Retinal pigment epithelial cell (primary cell): ENCODE measurements around the gene BCCIP.

ENCODE experiments used
- DNase-seq: peaks from one replicate; pipeline ENCODE4 v3.0.0-alpha.2; 2010; ENCODE audit warnings: low read depth
- H3K4me3 ChIP-seq: 2 replicates; pipeline ENCODE4 v1.5.1; 2011; ENCODE audit warnings: mild to moderate bottlenecking, low read length, control low read depth, moderate library complexity
- TF ChIP-seq, protein P1 (sequence below): conservative IDR thresholded peaks from 2 replicates; pipeline ENCODE4 v1.5.1; 2011; ENCODE audit warnings: low read depth, low read length, control low read depth, inconsistent platforms

Gene BCCIP

DNA sequence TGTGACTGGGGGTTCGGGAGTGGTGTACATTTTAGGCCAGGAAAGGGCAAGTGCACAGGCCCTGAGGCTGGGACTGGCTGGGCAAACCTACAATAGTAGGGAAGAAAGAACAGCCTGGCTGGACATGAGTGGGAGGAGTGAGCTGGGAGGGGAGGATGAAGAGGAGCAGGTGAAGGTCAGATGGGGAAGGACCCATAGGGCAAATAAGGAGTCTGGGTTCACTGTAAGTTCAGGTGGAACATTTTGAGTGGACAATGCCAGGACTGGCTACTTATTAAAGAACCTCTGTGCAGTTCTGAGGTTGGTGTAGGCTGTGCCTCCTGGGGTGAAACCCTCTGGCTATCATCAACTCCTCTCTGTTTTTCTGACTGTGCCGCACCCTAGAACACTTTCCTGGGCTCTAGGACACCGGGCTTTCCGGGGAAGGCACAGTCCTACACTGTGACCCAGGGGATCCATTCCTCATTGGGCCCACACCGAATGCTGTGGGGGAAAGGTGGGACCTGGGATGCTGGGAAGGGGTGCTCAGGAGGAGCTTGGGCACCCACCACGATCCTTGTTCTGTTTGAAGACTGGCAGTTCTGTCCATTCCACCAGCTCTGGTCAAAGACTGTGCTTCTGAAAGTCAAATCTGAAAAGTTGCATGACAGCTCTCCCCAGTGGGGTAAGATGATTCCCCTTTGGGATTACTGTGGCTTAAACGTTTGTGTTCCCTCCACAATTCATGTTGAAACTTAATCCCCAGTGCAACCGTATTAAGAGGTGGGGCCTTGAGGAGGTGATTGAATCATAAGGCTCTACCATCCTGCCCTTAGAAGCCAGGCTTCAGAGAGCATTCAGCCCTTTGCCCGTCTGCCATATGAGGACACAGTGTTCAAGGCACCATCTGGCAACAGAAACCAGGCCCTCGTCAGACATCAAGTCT, 43.7 kb upstream of the BCCIP start:
- TF ChIP-seq, protein P1, sequence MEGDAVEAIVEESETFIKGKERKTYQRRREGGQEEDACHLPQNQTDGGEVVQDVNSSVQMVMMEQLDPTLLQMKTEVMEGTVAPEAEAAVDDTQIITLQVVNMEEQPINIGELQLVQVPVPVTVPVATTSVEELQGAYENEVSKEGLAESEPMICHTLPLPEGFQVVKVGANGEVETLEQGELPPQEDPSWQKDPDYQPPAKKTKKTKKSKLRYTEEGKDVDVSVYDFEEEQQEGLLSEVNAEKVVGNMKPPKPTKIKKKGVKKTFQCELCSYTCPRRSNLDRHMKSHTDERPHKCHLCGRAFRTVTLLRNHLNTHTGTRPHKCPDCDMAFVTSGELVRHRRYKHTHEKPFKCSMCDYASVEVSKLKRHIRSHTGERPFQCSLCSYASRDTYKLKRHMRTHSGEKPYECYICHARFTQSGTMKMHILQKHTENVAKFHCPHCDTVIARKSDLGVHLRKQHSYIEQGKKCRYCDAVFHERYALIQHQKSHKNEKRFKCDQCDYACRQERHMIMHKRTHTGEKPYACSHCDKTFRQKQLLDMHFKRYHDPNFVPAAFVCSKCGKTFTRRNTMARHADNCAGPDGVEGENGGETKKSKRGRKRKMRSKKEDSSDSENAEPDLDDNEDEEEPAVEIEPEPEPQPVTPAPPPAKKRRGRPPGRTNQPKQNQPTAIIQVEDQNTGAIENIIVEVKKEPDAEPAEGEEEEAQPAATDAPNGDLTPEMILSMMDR, result no peak
- no peak overlapping the region for H3K4me3 ChIP-seq
- DNase-seq, result no peak

DNA sequence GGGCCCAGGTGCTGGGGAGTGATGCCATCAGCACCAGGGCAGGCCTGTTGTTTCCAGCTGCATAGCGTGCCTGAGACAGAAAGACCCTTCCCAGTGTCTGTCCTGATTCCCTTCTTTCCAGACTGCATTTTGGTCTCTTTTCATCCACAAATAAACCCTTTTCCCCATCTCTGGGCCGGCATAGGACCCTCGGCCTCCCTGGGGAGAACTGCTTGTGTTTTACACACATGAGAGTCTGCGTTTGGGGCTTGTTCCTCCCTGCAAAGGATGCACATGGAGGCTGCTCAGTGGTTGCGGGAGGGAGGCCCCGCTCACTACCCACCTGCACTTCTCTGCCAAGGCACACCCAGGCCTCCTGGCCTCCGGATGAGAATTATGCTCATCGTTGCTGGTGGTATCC, 42.0 kb upstream of the BCCIP start:
- H3K4me3 ChIP-seq, result no peak overlapping the region
- no peak for DNase-seq
- TF ChIP-seq, protein P1, result no peak

DNA sequence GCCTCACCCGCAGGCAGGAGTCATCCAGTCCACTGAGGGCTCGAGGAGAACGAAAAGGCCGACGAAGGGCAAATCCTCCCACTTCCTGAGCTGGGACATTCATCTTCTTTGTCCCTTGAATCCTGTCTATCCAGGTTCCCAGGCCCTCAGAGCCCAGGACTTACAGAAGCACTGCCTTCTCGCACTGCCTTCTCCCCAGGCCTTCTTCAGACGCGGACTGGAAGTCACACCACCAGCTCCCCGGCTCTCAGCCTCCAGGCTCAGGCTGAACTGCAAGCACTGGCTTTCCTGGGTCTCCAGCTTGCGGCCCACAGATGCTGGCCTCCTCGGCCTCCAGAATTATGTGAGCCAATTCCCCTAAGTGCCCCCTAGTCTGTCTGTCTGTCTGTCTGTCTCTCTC, 41.3 kb upstream of the BCCIP start:
- no peak overlapping the region for H3K4me3 ChIP-seq
- no peak for DNase-seq
- TF ChIP-seq, protein P1, result no peak

DNA sequence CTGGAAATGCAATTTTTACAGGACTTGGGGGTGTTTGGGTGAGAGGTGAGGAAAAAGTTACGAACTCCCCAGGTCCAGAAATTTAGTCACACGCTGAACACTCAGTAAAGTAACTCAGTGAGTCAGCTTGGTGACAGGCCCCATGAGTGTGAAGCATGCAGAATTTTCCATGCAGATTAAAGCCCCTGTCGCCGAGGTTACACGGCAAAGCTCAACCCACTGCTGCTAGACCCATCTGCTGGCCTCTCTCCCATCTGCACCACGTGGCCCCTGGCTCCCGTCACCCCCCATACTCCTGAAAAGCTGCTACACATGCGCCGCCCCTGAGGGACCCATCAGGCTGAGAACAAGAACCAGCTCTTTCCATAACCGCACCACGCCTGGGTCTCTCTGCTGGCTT, 40.7 kb upstream of the BCCIP start:
- TF ChIP-seq, protein P1, result no peak
- DNase-seq, result peak; percentile 68
- H3K4me3 ChIP-seq, result no peak overlapping the region

DNA sequence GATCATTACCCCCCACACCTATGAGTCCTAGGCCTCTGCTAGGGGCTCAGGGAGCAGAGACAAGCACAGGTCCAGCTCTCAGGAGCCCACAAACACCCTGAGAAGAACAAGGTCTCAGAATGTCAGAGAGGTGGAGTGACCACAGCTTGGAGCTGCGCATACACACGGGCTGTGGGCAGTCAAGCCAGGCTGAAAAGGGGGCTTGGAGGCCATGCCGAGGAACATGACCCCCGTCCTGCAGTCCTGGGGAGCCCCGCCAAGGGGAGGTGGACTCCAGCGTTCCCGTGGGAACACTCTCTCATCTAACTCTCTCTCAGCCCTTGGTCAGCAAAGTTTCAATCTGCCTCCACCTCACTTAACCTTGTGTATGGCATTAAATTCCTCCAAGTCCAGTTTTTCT, 39.9 kb upstream of the BCCIP start:
- DNase-seq, result no peak
- TF ChIP-seq, protein P1, result no peak
- H3K4me3 ChIP-seq, result no peak overlapping the region

DNA sequence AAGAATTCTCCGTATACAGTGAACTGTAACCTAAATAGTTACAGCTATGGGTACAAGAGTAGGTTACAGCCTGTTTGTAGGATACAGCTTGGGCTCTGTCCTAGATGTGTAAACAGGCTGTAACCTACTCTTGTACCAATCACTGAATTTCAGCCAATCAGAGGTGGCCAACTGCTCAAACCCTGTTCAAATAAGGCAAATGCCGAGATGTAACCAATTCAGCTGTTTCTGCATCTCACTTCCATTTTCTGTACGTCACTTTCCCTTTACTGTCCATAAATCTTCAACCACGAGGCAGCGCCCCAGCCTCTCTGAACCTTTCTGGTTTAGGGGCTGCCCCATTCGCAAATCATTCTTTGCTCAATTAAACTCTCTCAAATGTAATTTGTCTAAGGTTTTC, 39.4 kb upstream of the BCCIP start:
- no peak for DNase-seq
- TF ChIP-seq, protein P1, result no peak

DNA sequence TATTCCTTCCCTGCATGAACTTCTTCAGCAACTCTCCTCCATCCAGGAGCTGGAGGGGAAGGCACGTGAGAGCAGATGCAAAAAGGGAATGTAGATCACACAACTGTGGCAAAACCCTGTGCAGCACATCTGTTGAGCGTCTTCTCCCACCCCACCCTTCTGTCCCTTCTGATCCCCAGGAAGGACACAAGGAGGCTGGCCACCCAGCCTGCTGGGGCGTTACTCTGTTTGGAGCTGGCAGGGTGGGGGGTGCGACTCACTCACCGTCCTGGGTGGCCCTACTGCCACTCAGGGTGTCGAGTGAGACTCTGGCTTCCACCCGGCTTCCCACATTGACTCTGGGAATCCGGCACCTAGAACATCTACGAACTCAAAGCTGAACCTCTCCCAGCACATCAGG, 37.6 kb upstream of the BCCIP start:
- TF ChIP-seq, protein P1, result no peak
- H3K4me3 ChIP-seq, result no peak overlapping the region
- no peak for DNase-seq

More for the DNA sequence above, 39.4 kb upstream of the BCCIP start:
- H3K4me3 ChIP-seq, result no peak overlapping the region
